K562 (cell line): Measurements from ENCODE around the gene NRSN2. TPM values are rescaled to one million over a fixed set of nuclear protein-coding genes. Genes with fewer than 3 reads are reported as not detected.

Experiments used
- ADNP ChIP-seq: fragments of 200-800 bp; sonication (Bioruptor generic); IDR thresholded peaks from 2 replicates; pipeline ENCODE4 v1.6.1; 2016; ENCODE audit warnings: missing genetic modification characterization, missing compliant biosample characterization
- CBX5 ChIP-seq: IDR thresholded peaks from 2 replicates; pipeline ENCODE4 v1.6.1; 2014; ENCODE audit warnings: low read depth, borderline replicate concordance
- ETS2 ChIP-seq: IDR thresholded peaks from 2 replicates; pipeline ENCODE4 v1.6.1; 2016; ENCODE audit warnings: borderline replicate concordance, missing genetic modification characterization, mild to moderate bottlenecking, moderate library complexity, missing compliant biosample characterization; ENCODE audit not compliant: poor library complexity, severe bottlenecking
- ETV5 ChIP-seq: sonication (generic); formaldehyde crosslinking; IDR thresholded peaks from 2 replicates; pipeline ENCODE4 v1.4.0; 2020; ENCODE audit warnings: low read depth, mild to moderate bottlenecking, missing genetic modification reagents
- FOXK1 ChIP-seq: sonication (generic); formaldehyde crosslinking; IDR thresholded peaks from 2 replicates; pipeline ENCODE4 v1.8.0; 2022; ENCODE audit warnings: missing genetic modification reagents, mild to moderate bottlenecking, borderline replicate concordance
- HCFC1 ChIP-seq: IDR thresholded peaks from 2 replicates; pipeline ENCODE4 v1.6.1; 2012; ENCODE audit warnings: low read depth, low read length, improper control_type of control experiment
- KLF13 ChIP-seq: fragments of 450-650 bp; IDR thresholded peaks from 2 replicates; pipeline ENCODE4 v1.6.1; 2016; ENCODE audit warnings: missing genetic modification characterization, low read depth, mild to moderate bottlenecking, missing compliant biosample characterization, moderate library complexity, borderline replicate concordance
- L3MBTL2 ChIP-seq: fragments of 450-650 bp; IDR thresholded peaks from 2 replicates; pipeline ENCODE4 v1.6.1; 2016; ENCODE audit warnings: mild to moderate bottlenecking, moderate library complexity
- MTA1 ChIP-seq: fragments of 450-650 bp; IDR thresholded peaks from 2 replicates; pipeline ENCODE4 v1.6.1; 2017; ENCODE audit warnings: borderline replicate concordance
- MYC ChIP-seq, 2 experiments: fragments of 250-450 bp in 1 of 2; sonication (Bioruptor Pico) in 1 of 2; IDR thresholded peaks; 2 replicates each; pipeline versions ENCODE4 v1.5.1 to v1.6.1; 2012 to 2021; ENCODE audit warnings: low read depth in 2 of 2, borderline replicate concordance in 1 of 2, improper control_type of control experiment in 1 of 2, low read length in 1 of 2, mild to moderate bottlenecking in 1 of 2, moderate library complexity in 1 of 2
- NFE2 ChIP-seq: IDR thresholded peaks from 2 replicates; pipeline ENCODE4 v1.6.1; 2014; ENCODE audit warnings: antibody characterized with exemption, low read depth
- OTX1 ChIP-seq: fragments of 450-650 bp; formaldehyde crosslinking; IDR thresholded peaks from 2 replicates; pipeline ENCODE4 v1.4.0; 2022; ENCODE audit warnings: mild to moderate bottlenecking
- RNF2 ChIP-seq: sonication (generic); IDR thresholded peaks from 2 replicates; pipeline ENCODE4 v1.6.1; 2016
- RUNX1 ChIP-seq: sonication (generic); IDR thresholded peaks from 2 replicates; pipeline ENCODE4 v1.6.1; 2016; ENCODE audit warnings: antibody characterized with exemption, low read depth
- SIN3A ChIP-seq, 2 experiments: fragments of 150-350 bp in 1 of 2; IDR thresholded peaks; 2 replicates each; pipeline ENCODE4 v1.6.1; 2011 to 2016; ENCODE audit warnings: borderline replicate concordance in 2 of 2, low read depth in 2 of 2, low read length in 2 of 2, mild to moderate bottlenecking in 2 of 2, moderate library complexity in 2 of 2; ENCODE audit not compliant: control insufficient read depth in 1 of 2
- SMAD2 ChIP-seq: fragments of 150-350 bp; IDR thresholded peaks from 2 replicates; pipeline ENCODE4 v1.6.1; 2014; ENCODE audit warnings: low read depth, mild to moderate bottlenecking, low read length
- TEAD1 ChIP-seq, 2 experiments: fragments of 450-650 bp in 1 of 2; sonication (generic) in 1 of 2; formaldehyde crosslinking; IDR thresholded peaks; 2 replicates each; pipeline versions ENCODE4 v1.4.0 to v1.8.0; 2020 to 2022; ENCODE audit warnings: mild to moderate bottlenecking in 2 of 2, missing genetic modification reagents in 1 of 2
- ZC3H4 ChIP-seq: sonication (generic); formaldehyde crosslinking; IDR thresholded peaks from 2 replicates; pipeline ENCODE4 v1.9.0; 2021; ENCODE audit warnings: missing genetic modification reagents, borderline replicate concordance
- ZNF263 ChIP-seq: sonication (generic); formaldehyde crosslinking; IDR thresholded peaks from 2 replicates; pipeline ENCODE4 v1.8.0; 2022; ENCODE audit warnings: mild to moderate bottlenecking, missing genetic modification reagents, borderline replicate concordance
- polyA plus RNA-seq, 8 experiments: library from polyadenylated mRNA; depleted of rRNA in 4 of 8; stranded (reverse) in 5 of 8; unstranded in 3 of 8; fragments of >200 nt; fragmentation: Nextera tagmentation in 2 of 8; fragmentation: Illumina TruSeq in 1 of 8; extraction: Ambion mirVana in 2 of 8; extraction: Trizol in 1 of 8; gene quantifications; 2 replicates each; pipeline versions ENCODE4 v1.2.1 to v1.2.3, GENCODE V29; 2011 to 2014; ENCODE audit warnings: inconsistent platforms in 1 of 8, missing spikeins in 1 of 8
- total RNA-seq, 7 experiments: library from RNA; depleted of rRNA in 6 of 7; stranded (reverse); fragments of >200 nt in 6 of 7; fragmentation: Illumina TruSeq in 2 of 7; extraction: Trizol in 2 of 7; gene quantifications; 2 replicates each; pipeline versions ENCODE4 v1.2.1 to v1.2.3, GENCODE V29; 2011 to 2021; ENCODE audit warnings: low replicate concordance in 1 of 7
- TF ChIP-seq, protein P1 (sequence below), 2 experiments: fragments of 450-650 bp; formaldehyde crosslinking in 1 of 2; IDR thresholded peaks; 2 replicates each; pipeline versions ENCODE4 v1.4.0 to v1.6.1; 2014 to 2020; ENCODE audit warnings: mild to moderate bottlenecking in 2 of 2, borderline replicate concordance in 1 of 2, low read depth in 1 of 2

Gene NRSN2
- total and polyA plus RNA-seq, 9 of the 15 experiments (the other 6 are each of a cell fraction or from before 2014, with no cell fraction given), result 7.5 to 29.7 (median 11.1) TPM

DNA sequence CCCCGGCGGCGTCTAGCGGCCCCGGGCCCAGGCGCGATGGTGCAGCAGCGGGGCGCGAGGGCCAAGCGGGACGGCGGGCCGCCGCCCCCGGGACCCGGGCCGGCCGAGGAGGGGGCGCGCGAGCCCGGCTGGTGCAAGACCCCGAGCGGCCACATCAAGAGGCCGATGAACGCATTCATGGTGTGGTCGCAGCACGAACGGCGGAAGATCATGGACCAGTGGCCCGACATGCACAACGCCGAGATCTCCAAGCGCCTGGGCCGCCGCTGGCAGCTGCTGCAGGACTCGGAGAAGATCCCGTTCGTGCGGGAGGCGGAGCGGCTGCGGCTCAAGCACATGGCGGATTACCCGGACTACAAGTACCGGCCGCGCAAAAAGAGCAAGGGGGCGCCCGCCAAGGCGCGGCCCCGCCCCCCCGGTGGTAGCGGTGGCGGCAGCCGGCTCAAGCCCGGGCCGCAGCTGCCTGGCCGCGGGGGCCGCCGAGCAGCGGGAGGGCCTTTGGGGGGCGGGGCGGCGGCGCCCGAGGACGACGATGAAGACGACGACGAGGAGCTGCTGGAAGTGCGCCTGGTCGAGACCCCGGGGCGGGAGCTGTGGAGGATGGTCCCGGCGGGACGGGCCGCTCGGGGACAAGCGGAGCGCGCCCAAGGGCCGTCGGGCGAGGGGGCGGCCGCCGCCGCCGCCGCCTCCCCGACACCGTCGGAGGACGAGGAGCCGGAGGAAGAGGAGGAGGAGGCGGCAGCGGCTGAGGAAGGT is 20.8 kb upstream of the NRSN2 start (continued):
- peak; percentile 39 to 44; a peak in 3 of 4 replicates for TF ChIP-seq SIN3A (IDR thresholded peaks at IDR 0.05; ENCODE audit: borderline replicate concordance in 2 of 2, control insufficient read depth in 1 of 2, low read depth in 2 of 2, low read length in 2 of 2)
- no peak for TF ChIP-seq ZC3H4
- TF ChIP-seq RNF2, result no peak
- TF ChIP-seq SMAD2, result no peak
- TF ChIP-seq L3MBTL2, result 0 out of 2 replicates have a peak, but pooled peaks have one; percentile 31
- TF ChIP-seq OTX1, result no peak
- TF ChIP-seq, protein P1, sequence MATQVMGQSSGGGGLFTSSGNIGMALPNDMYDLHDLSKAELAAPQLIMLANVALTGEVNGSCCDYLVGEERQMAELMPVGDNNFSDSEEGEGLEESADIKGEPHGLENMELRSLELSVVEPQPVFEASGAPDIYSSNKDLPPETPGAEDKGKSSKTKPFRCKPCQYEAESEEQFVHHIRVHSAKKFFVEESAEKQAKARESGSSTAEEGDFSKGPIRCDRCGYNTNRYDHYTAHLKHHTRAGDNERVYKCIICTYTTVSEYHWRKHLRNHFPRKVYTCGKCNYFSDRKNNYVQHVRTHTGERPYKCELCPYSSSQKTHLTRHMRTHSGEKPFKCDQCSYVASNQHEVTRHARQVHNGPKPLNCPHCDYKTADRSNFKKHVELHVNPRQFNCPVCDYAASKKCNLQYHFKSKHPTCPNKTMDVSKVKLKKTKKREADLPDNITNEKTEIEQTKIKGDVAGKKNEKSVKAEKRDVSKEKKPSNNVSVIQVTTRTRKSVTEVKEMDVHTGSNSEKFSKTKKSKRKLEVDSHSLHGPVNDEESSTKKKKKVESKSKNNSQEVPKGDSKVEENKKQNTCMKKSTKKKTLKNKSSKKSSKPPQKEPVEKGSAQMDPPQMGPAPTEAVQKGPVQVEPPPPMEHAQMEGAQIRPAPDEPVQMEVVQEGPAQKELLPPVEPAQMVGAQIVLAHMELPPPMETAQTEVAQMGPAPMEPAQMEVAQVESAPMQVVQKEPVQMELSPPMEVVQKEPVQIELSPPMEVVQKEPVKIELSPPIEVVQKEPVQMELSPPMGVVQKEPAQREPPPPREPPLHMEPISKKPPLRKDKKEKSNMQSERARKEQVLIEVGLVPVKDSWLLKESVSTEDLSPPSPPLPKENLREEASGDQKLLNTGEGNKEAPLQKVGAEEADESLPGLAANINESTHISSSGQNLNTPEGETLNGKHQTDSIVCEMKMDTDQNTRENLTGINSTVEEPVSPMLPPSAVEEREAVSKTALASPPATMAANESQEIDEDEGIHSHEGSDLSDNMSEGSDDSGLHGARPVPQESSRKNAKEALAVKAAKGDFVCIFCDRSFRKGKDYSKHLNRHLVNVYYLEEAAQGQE (IDR thresholded peaks at IDR 0.05; ENCODE audit: borderline replicate concordance), result no peak; the same call in 1 of the 2 replicates
- TF ChIP-seq, protein P1 (CRISPR knock-in tag; IDR thresholded peaks at IDR 0.05; ENCODE audit: low read depth), result no peak
- TF ChIP-seq ZNF263 (CRISPR knock-in tag), result peak; percentile 63; the same call in 1 of the 2 replicates
- TF ChIP-seq ADNP (tag), result no peak
- no peak for TF ChIP-seq ETV5 (CRISPR knock-in tag)
- no peak for TF ChIP-seq KLF13 (tag)
- no peak for TF ChIP-seq FOXK1 (CRISPR knock-in tag)
- no peak for TF ChIP-seq TEAD1 (CRISPR knock-in tag; IDR thresholded peaks at IDR 0.05)
- TF ChIP-seq HCFC1, result 0 out of 2 replicates have a peak, but pooled peaks have one; percentile 7
- TF ChIP-seq CBX5, result no peak
- no peak for TF ChIP-seq MTA1
- no peak for TF ChIP-seq NFE2
- peak; percentile 70 for TF ChIP-seq MYC (IDR thresholded peaks at IDR 0.05; ENCODE audit: low read depth, low read length)
- TF ChIP-seq MYC (CRISPR knock-in tag; IDR thresholded peaks at IDR 0.05; ENCODE audit: borderline replicate concordance, low read depth), result no peak
- no peak for TF ChIP-seq ETS2
- no peak for TF ChIP-seq RUNX1
